Hematopoietic multipotent progenitor cell treated with erythropoietin and hydrocortisone succinate and interleukin-3 and kit ligand, for 17 days (in vitro differentiated cells): ENCODE results near the gene UNC13C.

ENCODE experiments used
- DNase-seq: peaks from one replicate; pipeline ENCODE4 v3.0.0-alpha.2; 2015; ENCODE audit warnings: low spot score

Gene UNC13C

GRCh38 chr15:54566654-54567053, 588.4 kb downstream of the UNC13C start:
- DNase-seq: no peak

GRCh38 chr15:54567408-54568035, 589.3 kb downstream of the UNC13C start:
- no peak for DNase-seq

GRCh38 chr15:54568381-54568780, 590.1 kb downstream of the UNC13C start:
- no peak for DNase-seq

- DNase-seq: no peak
These were observed 593.3 kb downstream of the UNC13C start for GRCh38 chr15:54571576-54571975.

- DNase-seq: no peak
These were observed 597.3 kb downstream of the UNC13C start for GRCh38 chr15:54575586-54575985.

GRCh38 chr15:54576298-54576935, 598.2 kb downstream of the UNC13C start:
- DNase-seq: no peak

- no peak for DNase-seq
These were observed 599.4 kb downstream of the UNC13C start for GRCh38 chr15:54577476-54578250.

- no peak for DNase-seq
These were observed 601.6 kb downstream of the UNC13C start for GRCh38 chr15:54579855-54580254.

GRCh38 chr15:54580643-54581042, 602.4 kb downstream of the UNC13C start:
- DNase-seq: no peak

- DNase-seq: no peak
These were observed 604.8 kb downstream of the UNC13C start for GRCh38 chr15:54582863-54583643.

GRCh38 chr15:54585063-54585462, 606.8 kb downstream of the UNC13C start:
- DNase-seq: no peak

GRCh38 chr15:54594115-54594514, 615.9 kb downstream of the UNC13C start:
- no peak for DNase-seq

- no peak for DNase-seq
These were observed 621.1 kb downstream of the UNC13C start for GRCh38 chr15:54599386-54599785.

GRCh38 chr15:54605043-54605442, 626.8 kb downstream of the UNC13C start:
- no peak for DNase-seq

GRCh38 chr15:54605556-54605955, 627.3 kb downstream of the UNC13C start:
- no peak for DNase-seq

GRCh38 chr15:54608876-54609835, 630.9 kb downstream of the UNC13C start:
- no peak for DNase-seq

GRCh38 chr15:54618120-54618519, 639.9 kb downstream of the UNC13C start:
- DNase-seq: no peak

- no peak for DNase-seq
These were observed 640.9 kb downstream of the UNC13C start for GRCh38 chr15:54619180-54619579.

- no peak for DNase-seq
These were observed 642.7 kb downstream of the UNC13C start for GRCh38 chr15:54620916-54621315.

GRCh38 chr15:54636147-54636546, 657.9 kb downstream of the UNC13C start:
- no peak for DNase-seq

- DNase-seq: no peak
These were observed 660.4 kb downstream of the UNC13C start for GRCh38 chr15:54638666-54639065.
